H9 (cell line): ENCODE measurements around the gene SNX30. TPM values are rescaled to one million over a fixed set of nuclear protein-coding genes. Genes with fewer than 3 reads are reported as not detected.

Source experiments
- DNase-seq: peaks from one replicate; pipeline ENCODE4 v3.0.0-alpha.2; 2017
- H2AFZ ChIP-seq: one replicate; pipeline ENCODE4 v1.6.1; 2013; ENCODE audit warnings: mild to moderate bottlenecking, low read length, control low read depth, moderate library complexity
- H2AK5ac ChIP-seq: 2 replicates; pipeline ENCODE4 v1.6.1; 2013; ENCODE audit warnings: low read length, control low read depth, mixed read lengths; ENCODE audit not compliant: insufficient read length
- H2BK120ac ChIP-seq: one replicate; pipeline ENCODE4 v1.6.1; 2013; ENCODE audit warnings: low read depth, mild to moderate bottlenecking, low read length, control low read depth, inconsistent platforms; ENCODE audit not compliant: poor library complexity, severe bottlenecking
- H2BK12ac ChIP-seq: 2 replicates; pipeline ENCODE4 v1.6.1; 2013; ENCODE audit warnings: low read length, control low read depth, mixed read lengths, low read depth; ENCODE audit not compliant: insufficient read length
- H2BK15ac ChIP-seq: 2 replicates; pipeline ENCODE4 v1.6.1; 2013; ENCODE audit warnings: low read depth, low read length, control low read depth
- H2BK20ac ChIP-seq: one replicate; pipeline ENCODE4 v1.6.1; 2013; ENCODE audit warnings: low read depth, mild to moderate bottlenecking, low read length, control low read depth, inconsistent platforms; ENCODE audit not compliant: poor library complexity, severe bottlenecking
- H2BK5ac ChIP-seq: 2 replicates; pipeline ENCODE4 v1.6.1; 2013; ENCODE audit warnings: low read length, control low read depth, mixed read lengths; ENCODE audit not compliant: insufficient read length
- H3K14ac ChIP-seq: 2 replicates; pipeline ENCODE4 v1.6.1; 2013; ENCODE audit warnings: low read length, control low read depth; ENCODE audit not compliant: insufficient read depth
- H3K18ac ChIP-seq: 2 replicates; pipeline ENCODE4 v1.6.1; 2013; ENCODE audit warnings: low read depth, mild to moderate bottlenecking, mixed read lengths, low read length, control low read depth; ENCODE audit not compliant: insufficient read length
- H3K23ac ChIP-seq: 2 replicates; pipeline ENCODE4 v1.6.1; 2013; ENCODE audit warnings: low read length, control low read depth, mixed read lengths, low read depth; ENCODE audit not compliant: insufficient read length
- H3K23me2 ChIP-seq: 2 replicates; pipeline ENCODE4 v1.6.1; 2013; ENCODE audit warnings: low read depth, mild to moderate bottlenecking, mixed read lengths, low read length, control low read depth; ENCODE audit not compliant: insufficient read length, poor library complexity, severe bottlenecking
- H3K27ac ChIP-seq: 2 replicates; pipeline ENCODE4 v1.5.1; 2013; ENCODE audit warnings: low read length, control low read depth, mixed read lengths, low read depth; ENCODE audit not compliant: insufficient read length
- H3K27me3 ChIP-seq: 2 replicates; pipeline ENCODE4 v1.6.1; 2013; ENCODE audit warnings: low read length, control low read depth, inconsistent platforms; ENCODE audit not compliant: insufficient read depth
- H3K4ac ChIP-seq: 2 replicates; pipeline ENCODE4 v1.6.1; 2013; ENCODE audit warnings: low read depth, mild to moderate bottlenecking, control low read depth, inconsistent platforms, low read length, moderate library complexity
- H3K4me1 ChIP-seq: 2 replicates; pipeline ENCODE4 v1.6.1; 2013; ENCODE audit warnings: low read length, control low read depth, inconsistent platforms; ENCODE audit not compliant: insufficient read depth
- H3K4me2 ChIP-seq: 2 replicates; pipeline ENCODE4 v1.6.1; 2013; ENCODE audit warnings: low read length, control low read depth, mixed read lengths; ENCODE audit not compliant: insufficient read length, insufficient read depth
- H3K56ac ChIP-seq: 2 replicates; pipeline ENCODE4 v1.6.1; 2013; ENCODE audit warnings: low read depth, mild to moderate bottlenecking, mixed read lengths, low read length, control low read depth; ENCODE audit not compliant: insufficient read length
- H3K79me1 ChIP-seq: 2 replicates; pipeline ENCODE4 v1.6.1; 2013; ENCODE audit warnings: low read depth, mild to moderate bottlenecking, moderate library complexity, low read length, control low read depth, inconsistent platforms; ENCODE audit not compliant: insufficient read depth, poor library complexity, severe bottlenecking
- H3K79me2 ChIP-seq: 2 replicates; pipeline ENCODE4 v1.6.1; 2013; ENCODE audit warnings: low read length, control low read depth, inconsistent platforms; ENCODE audit not compliant: insufficient read depth
- H3K9ac ChIP-seq: 2 replicates; pipeline ENCODE4 v1.6.1; 2013; ENCODE audit warnings: low read length, control low read depth, mixed read lengths; ENCODE audit not compliant: insufficient read length; ENCODE audit errors: extremely low read depth
- H3K9me3 ChIP-seq: one replicate; pipeline ENCODE4 v1.6.1; 2013; ENCODE audit warnings: low read depth, low read length, inconsistent platforms; ENCODE audit not compliant: control insufficient read depth
- H3T11ph ChIP-seq: one replicate; pipeline ENCODE4 v1.6.1; 2013; ENCODE audit warnings: mild to moderate bottlenecking, low read length, control low read depth, inconsistent platforms
- H4K20me1 ChIP-seq: one replicate; pipeline ENCODE4 v1.6.1; 2013; ENCODE audit not compliant: control insufficient read depth, insufficient read length, insufficient read depth
- H4K5ac ChIP-seq: 2 replicates; pipeline ENCODE4 v1.6.1; 2013; ENCODE audit warnings: low read depth, mild to moderate bottlenecking, mixed read lengths, low read length, control low read depth; ENCODE audit not compliant: insufficient read length
- H4K8ac ChIP-seq: replicated peaks from 2 replicates; pipeline ENCODE4 v1.6.1; 2013; ENCODE audit warnings: low read length, control low read depth, mixed read lengths, low read depth; ENCODE audit not compliant: insufficient read length
- H4K91ac ChIP-seq: 2 replicates; pipeline ENCODE4 v1.6.1; 2013; ENCODE audit warnings: low read depth, mild to moderate bottlenecking, moderate library complexity, mixed read lengths, low read length, control low read depth; ENCODE audit not compliant: insufficient read length
- H3K27ac Mint-ChIP-seq, 3 experiments: 2 replicates in 2 of 3; 3 replicates in 1 of 3; pipeline ENCODE4 v1.8.0; 2020 to 2021; ENCODE audit warnings: mixed read lengths in 3 of 3, mild to moderate bottlenecking in 1 of 3, moderate library complexity in 1 of 3
- H3K27me3 Mint-ChIP-seq: 2 replicates; pipeline ENCODE4 v1.8.0; 2021; ENCODE audit warnings: low read depth, mild to moderate bottlenecking, moderate library complexity, mixed read lengths
- H3K36me3 Mint-ChIP-seq, 3 experiments: 2 replicates in 2 of 3; 3 replicates in 1 of 3; pipeline ENCODE4 v1.8.0; 2020 to 2021; ENCODE audit warnings: low read depth in 3 of 3, mixed read lengths in 3 of 3; ENCODE audit not compliant: insufficient read depth in 1 of 3
- H3K4me1 Mint-ChIP-seq, 2 experiments: 2 replicates each; pipeline ENCODE4 v1.8.0; 2020; ENCODE audit warnings: mixed read lengths in 2 of 2
- H3K4me3 Mint-ChIP-seq, 2 experiments: 2 replicates in 1 of 2; 3 replicates in 1 of 2; pipeline ENCODE4 v1.8.0; 2020 to 2021; ENCODE audit warnings: mild to moderate bottlenecking in 2 of 2, mixed read lengths in 2 of 2, moderate library complexity in 1 of 2
- H3K9me3 Mint-ChIP-seq, 2 experiments: 2 replicates in 1 of 2; 3 replicates in 1 of 2; pipeline ENCODE4 v1.8.0; 2020; ENCODE audit warnings: mild to moderate bottlenecking in 2 of 2, mixed read lengths in 2 of 2, moderate library complexity in 1 of 2
- CTCF ChIP-seq: fragments of 200-600 bp; sonication (generic); conservative IDR thresholded peaks from 3 replicates; pipeline ENCODE4 v1.8.0; 2021; ENCODE audit warnings: antibody characterized with exemption, mild to moderate bottlenecking
- WGBS: extraction: QIAGEN DNeasy Blood & Tissue Kit; methylation state at CpG from one replicate; pipeline ENCODE4 v1.1.7; 2013; ENCODE audit warnings: missing lambda C conversion rate, low lambda C conversion rate, mixed read lengths; ENCODE audit not compliant: insufficient read length; ENCODE audit errors: extremely low coverage; 5-methylcytosine and 5-hydroxymethylcytosine counted together
- total RNA-seq: library from RNA; stranded (reverse); gene quantifications from 2 replicates; pipeline ENCODE4 v1.2.1, GENCODE V29; 2021

SNX30 gene
- total RNA-seq, 1 experiment from 2014 or later: 10.3 TPM

- H3K23ac ChIP-seq: no peak overlapping the region
- no peak for TF ChIP-seq CTCF
- no peak overlapping the region for H4K5ac ChIP-seq
- no peak overlapping the region for H4K91ac ChIP-seq
- H2BK12ac ChIP-seq: no peak overlapping the region
- H3K9me3 ChIP-seq: no peaks in the 10 kb centered on the region
- DNase-seq: no peak
- no peak overlapping the region for H2BK120ac ChIP-seq
- H3K56ac ChIP-seq: no peak overlapping the region
- H3K9ac ChIP-seq: no peak overlapping the region
- no peak overlapping the region for H3K27ac ChIP-seq
- H3K79me2 ChIP-seq: no peaks in the 10 kb centered on the region
- no peaks in the 10 kb centered on the region for H3K79me1 ChIP-seq
- WGBS: no CpG with 5 or more reads among the region's 4 CpGs
- H3K4me1 ChIP-seq: no peaks in the 10 kb centered on the region
- no peak overlapping the region for H2BK5ac ChIP-seq
- H3K4me1 Mint-ChIP-seq: peaks cover 18 to 21% of the 10 kb centered on the region in 2 experiments
- no peak overlapping the region for H2AFZ ChIP-seq
- H2BK20ac ChIP-seq: no peak overlapping the region
- no peak overlapping the region for H3K18ac ChIP-seq
- no peak overlapping the region for H3K4me2 ChIP-seq
- no peak overlapping the region for H3T11ph ChIP-seq
- H3K14ac ChIP-seq: no peak overlapping the region
- no peaks in the 10 kb centered on the region for H3K27me3 ChIP-seq
- peaks cover 8% of the 10 kb centered on the region for H3K23me2 ChIP-seq
- H4K8ac ChIP-seq: no peak overlapping the region
- H3K27me3 Mint-ChIP-seq: peaks cover 5% of the 10 kb centered on the region
- H2AK5ac ChIP-seq: no peak overlapping the region
- no peak overlapping the region; a peak in 1 of 7 replicates for H3K27ac Mint-ChIP-seq
- no peaks in the 10 kb centered on the region for H4K20me1 ChIP-seq
- H2BK15ac ChIP-seq: no peak overlapping the region
- no peak overlapping the region for H3K4ac ChIP-seq
- no peaks in the 10 kb centered on the region for H3K9me3 Mint-ChIP-seq
- H3K4me3 Mint-ChIP-seq: no peak overlapping the region
- H3K36me3 Mint-ChIP-seq: no peaks in the 10 kb centered on the region
These were observed 5.1 kb downstream of the SNX30 start for GRCh38 chr9:112755675-112756074.
